ENCODE results near the gene PCDH18. TPM values are rescaled to one million over a fixed set of nuclear protein-coding genes. Genes with fewer than 3 reads are reported as not detected.
"Not testable (repeated sequence)": the region's sequence is repeated elsewhere in the genome, so short reads cannot be mapped to it uniquely, and the experiment has no call there.

Gene PCDH18
- total RNA-seq, 1 experiment from 2014 or later = not detected

DNA sequence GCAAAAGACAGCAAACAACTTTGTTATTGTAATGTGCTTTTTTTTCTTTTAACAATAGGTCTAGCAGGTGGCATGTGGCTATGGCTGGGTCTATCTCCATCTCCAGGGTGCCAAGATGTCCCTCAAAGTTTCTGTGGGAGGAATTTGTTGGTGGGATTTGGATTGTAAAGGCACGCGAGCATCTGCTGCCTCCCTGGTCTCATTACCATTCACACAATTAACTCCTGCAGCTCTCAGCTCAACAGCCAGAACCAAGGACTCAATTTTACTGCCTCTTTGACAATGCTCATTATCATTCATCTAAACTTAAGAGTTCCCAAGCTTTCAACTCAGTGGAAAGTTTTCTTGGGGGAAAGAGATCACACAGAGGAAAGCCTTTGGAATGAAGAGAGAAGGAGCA lies 10.9 kb upstream of the PCDH18 start:
- Histone ChIP-seq H3K79me2 (ENCODE audit: low read length) (no peaks in the 10 kb centered on the region), H2AFZ (ENCODE audit: low read length) (no peak overlapping the region), H3K36me3 (ENCODE audit: insufficient read depth, low read length) (no peaks in the 10 kb centered on the region), H3K4me3 (ENCODE audit: low read length) (no peak overlapping the region), H3K9me3 (ENCODE audit: low read length) (peaks cover 3% of the 10 kb centered on the region; the same call in 1 of the 2 replicates), H3K4me1 (ENCODE audit: low read length) (no peaks in the 10 kb centered on the region), H3K9ac (ENCODE audit: low read length) (no peak overlapping the region), H3K27ac (ENCODE audit: low read length) (no peak overlapping the region), H3K27me3 (ENCODE audit: low read length) (no peaks in the 10 kb centered on the region), H3K9me2 (replicated peaks; ENCODE audit: insufficient read depth, low read length) (no peaks in the 10 kb centered on the region), H3K4me2 (ENCODE audit: low read depth, low read length, poor library complexity, severe bottlenecking) (no peak overlapping the region), H4K20me1 (ENCODE audit: insufficient read depth, low read depth, low read length) (no peaks in the 10 kb centered on the region)
- DNase-seq = no peak

DNA sequence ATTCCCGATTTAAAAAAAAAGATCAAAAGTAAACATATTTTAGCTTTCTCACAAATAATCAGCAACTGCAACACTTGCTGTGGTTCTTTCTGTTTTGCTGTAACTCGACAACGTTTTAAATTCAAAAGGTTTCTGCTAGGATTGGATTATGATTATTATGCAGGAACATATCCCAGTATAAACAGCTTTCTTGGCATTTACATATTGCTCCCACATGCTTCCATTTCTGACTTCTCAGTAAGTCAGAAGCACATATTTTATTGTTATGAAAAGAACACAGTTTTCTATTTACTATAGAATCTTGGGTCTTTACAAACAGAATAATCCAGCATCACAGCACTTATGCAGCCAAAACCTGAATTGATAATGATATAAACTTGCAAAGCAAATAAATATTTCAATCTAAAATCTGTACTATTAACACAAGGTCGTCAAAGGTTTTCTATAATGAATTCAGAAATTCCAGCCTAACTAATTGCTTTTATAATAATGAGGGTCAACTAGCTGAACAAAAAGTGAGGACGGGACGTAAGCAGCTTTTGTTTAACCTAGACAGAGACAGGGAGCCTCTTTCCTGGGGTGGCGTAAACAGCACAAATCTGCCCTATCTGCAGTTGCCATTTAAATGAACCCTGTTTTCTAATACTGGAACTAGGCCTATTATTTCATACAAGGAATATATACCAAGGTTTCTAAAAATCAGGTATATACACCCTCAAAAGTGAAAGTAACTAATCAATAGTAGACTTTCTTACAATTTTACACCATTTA lies 9.8 kb upstream of the PCDH18 start:
- no peaks in the 10 kb centered on the region for H3K27me3 ChIP-seq (ENCODE audit: low read length)
- no peak for DNase-seq
- no peaks in the 10 kb centered on the region for H3K4me1 ChIP-seq (ENCODE audit: low read length)
- H4K20me1 ChIP-seq (ENCODE audit: insufficient read depth, low read depth, low read length) = no peaks in the 10 kb centered on the region
- no peak overlapping the region for H3K9ac ChIP-seq (ENCODE audit: low read length)
- no peak overlapping the region for H2AFZ ChIP-seq (ENCODE audit: low read length)
- H3K9me2 ChIP-seq (replicated peaks; ENCODE audit: insufficient read depth, low read length) = no peaks in the 10 kb centered on the region
- no peak overlapping the region for H3K27ac ChIP-seq (ENCODE audit: low read length)
- no peaks in the 10 kb centered on the region for H3K36me3 ChIP-seq (ENCODE audit: insufficient read depth, low read length)
- H3K79me2 ChIP-seq (ENCODE audit: low read length) = no peaks in the 10 kb centered on the region
- peaks cover 3% of the 10 kb centered on the region; the same call in 1 of the 2 replicates for H3K9me3 ChIP-seq (ENCODE audit: low read length)
- no peak overlapping the region for H3K4me2 ChIP-seq (ENCODE audit: low read depth, low read length, poor library complexity, severe bottlenecking)
- no peak overlapping the region for H3K4me3 ChIP-seq (ENCODE audit: low read length)

DNA sequence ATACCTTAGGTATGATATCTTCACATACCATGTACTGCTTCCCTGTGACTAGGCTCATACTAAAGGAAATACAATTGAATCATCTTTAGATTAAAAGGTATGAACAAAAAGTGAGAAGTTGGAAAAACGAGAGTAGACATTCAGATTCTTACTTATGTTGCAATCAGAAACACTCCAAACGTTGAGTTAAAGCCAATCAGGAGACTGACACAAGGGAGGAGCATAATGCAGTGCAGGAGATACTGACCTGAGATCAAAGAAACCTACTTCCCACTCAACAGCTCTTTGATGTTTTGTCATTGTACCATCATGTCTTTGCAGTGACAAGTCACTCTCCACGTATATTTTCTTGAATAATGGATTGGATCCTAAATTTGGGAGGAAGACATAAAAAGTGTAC lies 8.9 kb upstream of the PCDH18 start:
- no peaks in the 10 kb centered on the region for H3K36me3 ChIP-seq (ENCODE audit: insufficient read depth, low read length)
- no peak overlapping the region for H3K9ac ChIP-seq (ENCODE audit: low read length)
- no peak overlapping the region for H2AFZ ChIP-seq (ENCODE audit: low read length)
- H3K9me3 ChIP-seq (ENCODE audit: low read length) = peaks cover 3% of the 10 kb centered on the region; the same call in 1 of the 2 replicates
- H3K4me3 ChIP-seq (ENCODE audit: low read length) = no peak overlapping the region
- H4K20me1 ChIP-seq (ENCODE audit: insufficient read depth, low read depth, low read length) = no peaks in the 10 kb centered on the region
- no peaks in the 10 kb centered on the region for H3K4me1 ChIP-seq (ENCODE audit: low read length)
- no peak overlapping the region for H3K4me2 ChIP-seq (ENCODE audit: low read depth, low read length, poor library complexity, severe bottlenecking)
- DNase-seq = no peak
- no peaks in the 10 kb centered on the region for H3K27me3 ChIP-seq (ENCODE audit: low read length)
- no peak overlapping the region for H3K27ac ChIP-seq (ENCODE audit: low read length)
- no peaks in the 10 kb centered on the region for H3K9me2 ChIP-seq (replicated peaks; ENCODE audit: insufficient read depth, low read length)
- no peaks in the 10 kb centered on the region for H3K79me2 ChIP-seq (ENCODE audit: low read length)

DNA sequence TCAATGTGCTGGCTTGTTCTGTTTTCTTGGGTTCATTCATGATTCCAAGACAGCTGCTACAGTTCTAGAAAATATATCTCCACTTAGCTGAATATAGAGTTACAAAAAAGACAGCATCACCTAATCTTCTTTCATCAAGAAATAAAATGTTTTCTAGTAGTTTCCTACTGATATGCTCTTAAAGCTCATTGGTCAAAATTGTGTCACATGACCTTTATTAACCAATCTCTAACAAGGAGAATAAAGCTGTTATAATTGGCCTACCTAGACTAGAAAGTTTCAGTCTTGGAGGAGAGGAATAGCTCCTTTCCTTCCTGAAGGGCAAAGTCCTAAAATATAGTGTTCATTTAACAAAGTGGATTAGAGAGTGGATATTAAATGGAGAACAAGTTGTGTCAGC lies 8.1 kb upstream of the PCDH18 start:
- Histone ChIP-seq H3K27ac (ENCODE audit: low read length) (no peak overlapping the region), H3K79me2 (ENCODE audit: low read length) (no peaks in the 10 kb centered on the region), H3K27me3 (ENCODE audit: low read length) (no peaks in the 10 kb centered on the region), H2AFZ (ENCODE audit: low read length) (no peak overlapping the region), H3K36me3 (ENCODE audit: insufficient read depth, low read length) (no peaks in the 10 kb centered on the region), H3K4me2 (ENCODE audit: low read depth, low read length, poor library complexity, severe bottlenecking) (no peak overlapping the region), H3K9ac (ENCODE audit: low read length) (no peak overlapping the region), H3K4me3 (ENCODE audit: low read length) (no peak overlapping the region), H3K4me1 (ENCODE audit: low read length) (no peaks in the 10 kb centered on the region), H4K20me1 (ENCODE audit: insufficient read depth, low read depth, low read length) (no peaks in the 10 kb centered on the region), H3K9me3 (ENCODE audit: low read length) (peaks cover 3% of the 10 kb centered on the region; the same call in 1 of the 2 replicates), H3K9me2 (replicated peaks; ENCODE audit: insufficient read depth, low read length) (no peaks in the 10 kb centered on the region)
- no peak for DNase-seq

DNA sequence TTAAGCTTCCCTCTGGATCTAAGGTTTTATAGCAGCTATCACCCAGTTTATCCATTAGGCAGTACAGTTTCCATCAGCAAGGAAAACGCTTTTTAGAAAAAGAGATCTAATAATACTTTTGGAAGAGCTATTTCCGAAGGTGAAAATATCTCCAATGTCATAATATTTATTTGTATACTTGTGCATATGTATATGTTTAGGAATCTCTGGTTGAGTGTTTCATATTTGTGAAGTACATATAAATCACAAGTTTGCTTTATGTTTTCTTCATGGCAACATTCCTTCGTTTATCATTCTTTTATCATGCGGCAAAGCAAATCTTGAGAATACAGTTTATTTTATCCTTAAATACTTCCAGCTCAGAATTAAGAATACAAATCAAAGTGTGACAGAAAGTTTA lies 6.2 kb upstream of the PCDH18 start:
- H2AFZ ChIP-seq (ENCODE audit: low read length) = no peak overlapping the region
- no peaks in the 10 kb centered on the region for H3K27me3 ChIP-seq (ENCODE audit: low read length)
- peaks cover 3% of the 10 kb centered on the region; the same call in 1 of the 2 replicates for H3K9me3 ChIP-seq (ENCODE audit: low read length)
- no peaks in the 10 kb centered on the region for H4K20me1 ChIP-seq (ENCODE audit: insufficient read depth, low read depth, low read length)
- H3K27ac ChIP-seq (ENCODE audit: low read length) = no peak overlapping the region
- no peaks in the 10 kb centered on the region for H3K36me3 ChIP-seq (ENCODE audit: insufficient read depth, low read length)
- H3K79me2 ChIP-seq (ENCODE audit: low read length) = no peaks in the 10 kb centered on the region
- H3K9ac ChIP-seq (ENCODE audit: low read length) = no peak overlapping the region
- DNase-seq = no peak
- H3K4me3 ChIP-seq (ENCODE audit: low read length) = no peak overlapping the region
- no peaks in the 10 kb centered on the region for H3K9me2 ChIP-seq (replicated peaks; ENCODE audit: insufficient read depth, low read length)
- no peaks in the 10 kb centered on the region for H3K4me1 ChIP-seq (ENCODE audit: low read length)
- no peak overlapping the region for H3K4me2 ChIP-seq (ENCODE audit: low read depth, low read length, poor library complexity, severe bottlenecking)

DNA sequence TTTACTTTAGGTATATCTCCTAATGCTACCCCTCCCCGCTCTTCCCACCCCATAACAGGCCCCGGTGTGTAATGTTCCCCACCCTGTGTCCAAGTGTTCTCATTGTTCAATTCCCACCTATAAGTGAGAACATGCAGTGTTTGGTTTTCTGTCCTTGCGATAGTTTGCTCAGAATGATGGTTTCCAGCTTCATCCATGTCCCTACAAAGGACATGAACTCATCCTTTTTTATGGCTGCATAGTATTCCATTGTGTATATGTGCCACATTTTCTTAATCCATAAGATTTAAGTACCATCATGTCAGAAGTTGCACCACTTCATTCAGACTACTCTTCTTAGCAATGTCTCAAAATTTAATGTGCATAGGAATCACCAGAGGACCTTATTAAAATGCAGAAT lies 5.5 kb upstream of the PCDH18 start:
- H3K9me3 ChIP-seq (ENCODE audit: low read length); H3K27me3 ChIP-seq (ENCODE audit: low read length); H3K79me2 ChIP-seq (ENCODE audit: low read length); H3K4me1 ChIP-seq (ENCODE audit: low read length); H4K20me1 ChIP-seq (ENCODE audit: insufficient read depth, low read depth, low read length); H3K36me3 ChIP-seq (ENCODE audit: insufficient read depth, low read length); H3K9ac ChIP-seq (ENCODE audit: low read length); DNase-seq; H2AFZ ChIP-seq (ENCODE audit: low read length); H3K4me2 ChIP-seq (ENCODE audit: low read depth, low read length, poor library complexity, severe bottlenecking); H3K4me3 ChIP-seq (ENCODE audit: low read length); H3K27ac ChIP-seq (ENCODE audit: low read length); H3K9me2 ChIP-seq (replicated peaks; ENCODE audit: insufficient read depth, low read length): not testable (repeated sequence)

DNA sequence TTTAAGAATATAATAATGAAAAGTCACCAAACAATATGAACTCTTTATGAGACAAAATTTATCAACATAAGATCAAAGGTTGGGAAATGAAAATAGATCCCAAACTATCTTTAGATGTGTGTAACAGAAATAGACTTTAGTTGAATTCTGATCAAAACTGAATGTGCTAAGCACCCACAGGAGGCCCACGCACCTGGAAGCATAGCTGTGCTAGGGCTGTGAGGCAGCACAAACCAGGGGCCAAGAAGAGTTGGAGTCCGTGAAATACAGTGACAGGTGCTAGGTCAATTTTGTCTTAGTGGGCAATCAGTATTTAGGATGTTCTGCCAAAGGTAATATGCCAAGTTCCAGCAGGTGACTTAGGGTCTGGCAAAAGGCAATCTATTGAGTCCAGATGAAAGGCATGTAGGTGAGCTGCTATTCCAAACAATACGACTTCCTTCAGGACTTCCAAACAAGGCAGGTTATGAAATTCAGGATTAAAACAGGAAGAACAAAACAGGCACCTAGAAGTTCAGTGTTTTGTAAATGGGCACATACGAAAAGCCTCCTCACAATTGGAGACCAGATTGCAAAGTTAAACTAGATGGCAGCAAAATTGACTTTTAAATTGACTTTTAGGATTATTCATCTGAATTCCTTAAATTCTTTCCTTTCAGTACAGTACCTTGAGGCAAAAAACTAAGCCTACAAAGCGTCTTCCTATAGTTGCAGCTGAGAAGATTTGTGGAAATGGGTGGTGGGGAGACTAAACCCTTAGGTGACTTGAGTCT lies 4.7 kb upstream of the PCDH18 start:
- Histone ChIP-seq H3K27ac (ENCODE audit: low read length) (no peak overlapping the region), H3K4me3 (ENCODE audit: low read length) (no peak overlapping the region), H3K4me2 (ENCODE audit: low read depth, low read length, poor library complexity, severe bottlenecking) (no peak overlapping the region), H4K20me1 (ENCODE audit: insufficient read depth, low read depth, low read length) (no peaks in the 10 kb centered on the region), H3K9me2 (replicated peaks; ENCODE audit: insufficient read depth, low read length) (no peaks in the 10 kb centered on the region), H3K9ac (ENCODE audit: low read length) (no peak overlapping the region), H2AFZ (ENCODE audit: low read length) (no peak overlapping the region), H3K27me3 (ENCODE audit: low read length) (no peaks in the 10 kb centered on the region), H3K79me2 (ENCODE audit: low read length) (no peaks in the 10 kb centered on the region), H3K36me3 (ENCODE audit: insufficient read depth, low read length) (no peaks in the 10 kb centered on the region), H3K4me1 (ENCODE audit: low read length) (no peaks in the 10 kb centered on the region), H3K9me3 (ENCODE audit: low read length) (peaks cover 3% of the 10 kb centered on the region; the same call in 1 of the 2 replicates)
- no peak for DNase-seq

DNA sequence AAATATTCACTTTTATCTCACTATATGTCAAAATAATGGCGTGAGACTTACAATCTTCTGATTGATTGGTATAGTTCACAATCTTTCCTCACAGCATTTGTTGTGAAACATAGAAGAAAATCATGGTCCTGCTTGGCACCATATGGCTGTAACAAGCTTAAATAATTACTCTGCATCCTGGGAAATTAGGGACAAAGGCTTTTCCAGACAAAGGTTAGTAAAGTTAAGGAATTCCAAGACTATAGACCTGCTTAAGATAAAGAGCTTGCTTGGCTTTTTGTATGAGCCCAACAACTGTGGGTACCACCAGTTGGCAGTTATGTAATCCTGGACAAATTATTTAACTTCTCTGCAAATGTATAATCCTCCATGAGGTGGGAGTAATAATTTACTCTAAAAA lies 3.4 kb upstream of the PCDH18 start:
- Histone ChIP-seq H4K20me1 (ENCODE audit: insufficient read depth, low read depth, low read length) (no peaks in the 10 kb centered on the region), H3K9ac (ENCODE audit: low read length) (no peak overlapping the region), H3K27ac (ENCODE audit: low read length) (no peak overlapping the region), H3K9me2 (replicated peaks; ENCODE audit: insufficient read depth, low read length) (no peaks in the 10 kb centered on the region), H2AFZ (ENCODE audit: low read length) (no peak overlapping the region), H3K36me3 (ENCODE audit: insufficient read depth, low read length) (no peaks in the 10 kb centered on the region), H3K27me3 (ENCODE audit: low read length) (no peaks in the 10 kb centered on the region), H3K4me3 (ENCODE audit: low read length) (no peak overlapping the region), H3K79me2 (ENCODE audit: low read length) (no peaks in the 10 kb centered on the region), H3K9me3 (ENCODE audit: low read length) (peaks cover 3% of the 10 kb centered on the region; the same call in 1 of the 2 replicates), H3K4me2 (ENCODE audit: low read depth, low read length, poor library complexity, severe bottlenecking) (no peak overlapping the region), H3K4me1 (ENCODE audit: low read length) (no peaks in the 10 kb centered on the region)
- no peak for DNase-seq
